VCaP (cell line): ENCODE measurements around the gene CXCR4.
A peak's percentile ranks its signal among the peaks of the same experiment; 100 is the strongest.

Source experiments
- H3K27ac ChIP-seq: fragments of 450-650 bp; 2 replicates; pipeline ENCODE4 v1.5.1; 2017
- TF ChIP-seq, protein P1 (sequence below): fragments of 450-650 bp; conservative IDR thresholded peaks from 2 replicates; pipeline ENCODE4 v1.5.1; 2017; ENCODE audit warnings: mild to moderate bottlenecking, moderate library complexity

The CXCR4 gene

DNA sequence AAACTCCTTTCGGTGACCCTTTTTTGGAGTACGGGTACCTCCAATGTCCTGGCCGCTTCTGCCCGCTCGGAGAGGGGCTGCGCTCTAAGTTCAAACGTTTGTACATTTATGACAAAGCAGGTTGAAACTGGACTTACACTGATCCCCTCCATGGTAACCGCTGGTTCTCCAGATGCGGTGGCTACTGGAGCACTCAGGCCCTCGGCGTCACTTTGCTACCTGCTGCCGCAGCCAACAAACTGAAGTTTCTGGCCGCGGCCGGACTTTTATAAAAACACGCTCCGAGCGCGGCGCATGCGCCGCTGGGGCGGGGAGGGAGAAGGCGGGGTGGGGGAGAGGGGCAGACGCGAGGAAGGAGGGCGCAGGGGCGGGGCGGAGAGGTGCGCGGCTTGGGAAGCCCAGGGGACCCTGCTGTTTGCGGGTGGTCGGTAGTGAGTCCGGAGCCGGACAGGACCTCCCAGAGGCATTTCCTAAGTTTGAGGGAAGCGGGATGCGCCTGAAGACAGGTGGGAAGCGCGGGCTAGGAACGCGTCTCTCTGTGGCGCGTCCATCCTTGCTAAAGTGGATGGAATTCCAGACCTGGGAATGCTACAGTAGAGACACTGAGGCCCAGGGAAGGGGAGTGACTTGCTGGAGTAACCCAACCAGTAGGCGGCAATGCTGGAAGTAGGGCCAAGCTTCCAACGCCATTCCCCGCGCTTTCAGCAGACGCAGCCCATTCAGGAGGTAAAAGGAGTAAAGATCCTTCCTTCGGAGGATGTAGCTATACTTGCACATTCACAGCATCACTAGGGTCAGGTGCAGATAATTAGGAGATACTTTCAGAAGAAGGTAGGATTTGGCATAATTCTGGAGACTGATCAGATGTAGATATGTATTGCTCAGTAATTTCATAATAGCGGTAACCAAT, at the start of gene CXCR4:
TSS of gene CXCR4 (minus strand) at position 241 of the 910 bp plus-strand sequence. CDS start at position 152, 89 bp downstream.
- TF ChIP-seq, protein P1, sequence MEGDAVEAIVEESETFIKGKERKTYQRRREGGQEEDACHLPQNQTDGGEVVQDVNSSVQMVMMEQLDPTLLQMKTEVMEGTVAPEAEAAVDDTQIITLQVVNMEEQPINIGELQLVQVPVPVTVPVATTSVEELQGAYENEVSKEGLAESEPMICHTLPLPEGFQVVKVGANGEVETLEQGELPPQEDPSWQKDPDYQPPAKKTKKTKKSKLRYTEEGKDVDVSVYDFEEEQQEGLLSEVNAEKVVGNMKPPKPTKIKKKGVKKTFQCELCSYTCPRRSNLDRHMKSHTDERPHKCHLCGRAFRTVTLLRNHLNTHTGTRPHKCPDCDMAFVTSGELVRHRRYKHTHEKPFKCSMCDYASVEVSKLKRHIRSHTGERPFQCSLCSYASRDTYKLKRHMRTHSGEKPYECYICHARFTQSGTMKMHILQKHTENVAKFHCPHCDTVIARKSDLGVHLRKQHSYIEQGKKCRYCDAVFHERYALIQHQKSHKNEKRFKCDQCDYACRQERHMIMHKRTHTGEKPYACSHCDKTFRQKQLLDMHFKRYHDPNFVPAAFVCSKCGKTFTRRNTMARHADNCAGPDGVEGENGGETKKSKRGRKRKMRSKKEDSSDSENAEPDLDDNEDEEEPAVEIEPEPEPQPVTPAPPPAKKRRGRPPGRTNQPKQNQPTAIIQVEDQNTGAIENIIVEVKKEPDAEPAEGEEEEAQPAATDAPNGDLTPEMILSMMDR = 0 out of 2 replicates have a peak, but pooled peaks have one; percentile 12
- H3K27ac ChIP-seq = no peak within 1 kb of the TSS

DNA sequence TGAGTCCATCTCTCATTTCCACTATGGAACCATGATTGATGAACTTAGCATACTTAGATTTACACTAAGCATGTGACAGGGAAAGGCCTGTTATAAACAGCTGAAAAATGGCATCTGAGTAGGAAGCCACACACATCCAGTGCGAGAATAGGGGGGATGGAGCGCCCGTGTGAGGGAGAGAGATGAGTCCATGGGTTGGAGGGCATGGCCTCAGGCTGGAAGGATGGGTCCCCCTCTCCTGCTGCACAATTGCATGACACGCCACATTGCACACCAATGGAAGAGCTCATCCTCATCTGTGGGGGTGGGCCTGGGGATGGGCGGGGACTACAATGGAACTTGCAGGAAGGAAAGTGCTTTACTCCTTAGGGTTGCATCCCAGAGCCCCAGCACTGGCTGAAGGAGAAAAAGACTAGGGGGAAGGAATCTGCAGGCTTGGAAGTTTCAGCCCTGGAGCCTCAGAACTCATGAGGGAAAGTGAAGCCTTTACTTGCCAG, 46.4 kb upstream of the CXCR4 start:
- TF ChIP-seq, protein P1 = no peak

DNA sequence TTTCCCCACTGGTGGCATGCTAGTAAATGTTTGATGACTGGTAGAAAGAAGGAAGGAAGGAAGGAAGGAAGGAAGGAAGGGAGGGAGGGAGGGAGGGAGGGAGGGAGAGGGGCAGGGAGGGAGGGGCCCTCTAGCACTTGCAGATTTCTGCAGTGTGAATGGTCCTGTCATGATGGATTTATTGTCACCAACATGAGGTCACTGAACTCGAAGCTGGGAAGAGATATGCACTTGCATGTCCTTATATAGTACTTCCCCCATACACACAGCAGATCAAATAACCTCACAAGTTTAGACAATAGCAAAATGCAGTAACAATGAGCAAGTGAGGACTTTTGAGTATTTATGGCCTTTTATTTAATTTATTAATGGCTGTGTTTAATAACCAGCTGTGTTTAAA, 44.5 kb upstream of the CXCR4 start:
- no peak overlapping the region for H3K27ac ChIP-seq
- TF ChIP-seq, protein P1 = no peak

More for the DNA sequence above, 46.4 kb upstream of the CXCR4 start:
- H3K27ac ChIP-seq = no peak overlapping the region

DNA sequence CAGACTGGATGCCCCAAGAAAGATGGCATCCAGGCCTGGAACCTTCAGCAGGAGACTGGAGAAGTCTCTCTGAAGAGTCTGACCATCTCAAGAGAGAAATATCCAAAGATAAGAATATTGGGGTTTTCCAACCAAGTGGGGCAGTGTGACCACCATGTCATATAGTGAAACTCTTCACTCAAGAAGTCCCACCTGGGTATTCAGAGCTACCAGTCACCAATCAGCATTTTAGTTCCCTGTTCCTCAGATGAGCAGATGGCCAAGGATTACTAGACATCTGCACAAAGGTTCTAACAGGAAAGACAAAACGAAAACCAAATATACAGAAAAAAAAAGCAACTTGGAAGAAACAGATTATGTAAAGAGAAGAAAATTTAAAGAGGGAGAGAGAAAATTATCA, 38.5 kb upstream of the CXCR4 start:
- TF ChIP-seq, protein P1 = no peak
- H3K27ac ChIP-seq = no peak overlapping the region

DNA sequence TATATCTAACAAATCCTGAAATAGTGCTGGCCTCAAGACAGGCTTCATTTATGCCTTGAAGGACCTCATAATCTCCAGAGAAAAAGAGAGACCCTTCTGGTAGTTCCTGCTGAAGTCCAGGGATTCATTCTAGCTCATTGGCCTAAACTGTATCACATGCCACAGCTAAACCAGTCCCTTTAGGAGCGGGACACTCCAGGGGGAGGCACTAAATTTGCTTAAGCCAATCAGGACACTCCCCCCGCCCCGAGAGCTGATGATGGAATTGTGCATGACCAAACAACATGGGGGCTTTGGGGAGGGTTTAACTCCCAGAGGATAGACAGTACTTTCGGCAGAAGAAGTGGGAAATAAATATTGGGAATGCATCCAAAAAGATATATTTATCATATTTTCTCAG, 36.4 kb upstream of the CXCR4 start:
- H3K27ac ChIP-seq = no peak overlapping the region
- TF ChIP-seq, protein P1 = no peak

DNA sequence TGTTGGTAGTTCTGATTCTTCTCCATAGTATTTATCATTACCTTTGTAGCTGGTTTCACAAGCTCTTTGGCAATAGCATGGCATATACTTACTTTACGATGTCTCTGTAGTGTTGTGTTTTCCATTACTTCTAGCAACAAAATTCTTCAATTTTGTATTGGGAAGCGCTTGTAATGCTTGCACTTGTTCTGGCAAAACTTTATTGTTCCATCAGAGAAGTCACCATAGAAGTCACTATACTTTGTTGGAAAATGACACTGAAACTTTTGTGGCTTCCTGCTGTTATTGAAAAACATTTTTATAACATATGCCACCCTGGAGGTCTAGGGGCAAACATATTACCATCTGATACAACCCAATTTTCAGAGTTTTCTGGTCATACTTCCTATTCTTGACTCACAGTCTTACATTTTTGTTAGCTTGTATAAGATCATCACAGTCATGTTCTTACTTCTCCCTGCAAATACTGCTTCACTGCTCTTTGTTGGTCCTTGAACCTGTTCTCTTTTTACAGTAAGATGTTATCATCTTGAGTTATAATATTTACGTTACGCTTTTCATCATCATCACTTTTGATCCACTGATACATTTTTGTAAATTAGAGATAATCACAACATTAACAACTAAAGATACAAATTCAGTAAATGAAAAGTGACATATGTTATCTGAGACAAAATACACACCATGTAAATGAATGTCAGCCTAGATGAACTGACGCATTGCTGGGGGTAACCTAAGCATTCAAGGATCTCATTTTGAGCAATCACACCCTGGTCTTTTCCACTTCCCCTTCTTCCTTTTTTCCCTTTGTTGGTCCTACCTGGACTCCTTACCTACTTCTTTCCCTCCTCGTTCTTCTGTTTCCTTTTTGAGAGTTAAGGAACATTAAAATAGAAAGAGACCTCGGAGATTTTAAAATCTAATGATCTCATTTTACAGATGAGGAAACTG, 33.3 kb upstream of the CXCR4 start:
- no peak overlapping the region for H3K27ac ChIP-seq
- TF ChIP-seq, protein P1 = no peak

DNA sequence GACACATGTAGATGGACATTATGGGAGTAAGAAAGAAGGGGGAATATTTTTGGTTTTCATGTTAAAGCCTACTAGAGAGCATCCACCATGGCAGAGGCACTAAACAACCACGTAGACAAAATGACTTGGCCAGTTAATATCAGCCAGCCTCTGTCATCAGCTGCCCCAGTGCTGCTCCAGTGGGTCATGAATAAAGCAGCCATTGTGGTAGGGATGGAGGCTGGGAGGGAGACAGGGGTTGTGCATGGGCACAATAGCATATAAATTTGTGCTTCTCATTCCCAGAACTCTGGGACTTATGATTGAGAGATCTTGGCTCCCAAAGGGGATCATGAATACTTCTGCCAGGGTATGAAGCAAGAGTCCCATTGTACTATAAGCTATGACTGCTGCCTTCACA, 31.1 kb upstream of the CXCR4 start:
- H3K27ac ChIP-seq = no peak overlapping the region
- TF ChIP-seq, protein P1 = no peak
